GM12801 (cell line): ENCODE data around the gene KDM7A.

Experiments
- CTCF ChIP-seq: IDR thresholded peaks from one replicate; pipeline ENCODE4 v1.5.1; 2011; ENCODE audit warnings: control low read depth; ENCODE audit not compliant: insufficient read length; ENCODE audit errors: extremely low read depth

KDM7A gene

DNA sequence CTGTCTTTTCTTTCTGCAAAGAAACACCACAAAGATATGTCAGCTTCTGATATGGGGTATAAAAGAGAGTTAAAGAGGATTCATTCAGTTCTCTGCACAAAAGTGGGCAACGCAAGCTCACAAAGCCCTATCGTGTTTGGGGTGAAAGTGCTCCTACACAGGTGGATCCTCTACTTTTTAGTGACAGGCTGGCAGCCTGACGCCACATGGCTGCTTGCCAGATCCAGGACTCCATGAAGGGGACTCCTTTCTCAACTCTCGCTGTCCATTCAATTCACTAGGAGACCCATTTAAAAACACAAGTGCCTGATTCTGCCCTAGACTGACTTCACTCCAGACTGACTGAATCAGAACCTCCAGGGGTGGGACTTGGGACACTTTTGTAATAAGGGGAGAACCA is 122.0 kb downstream of the KDM7A start:
- no peak for TF ChIP-seq CTCF

- TF ChIP-seq CTCF: no peak
These were observed 122.8 kb downstream of the KDM7A start for GRCh38 chr7:140053812-140054539.

DNA sequence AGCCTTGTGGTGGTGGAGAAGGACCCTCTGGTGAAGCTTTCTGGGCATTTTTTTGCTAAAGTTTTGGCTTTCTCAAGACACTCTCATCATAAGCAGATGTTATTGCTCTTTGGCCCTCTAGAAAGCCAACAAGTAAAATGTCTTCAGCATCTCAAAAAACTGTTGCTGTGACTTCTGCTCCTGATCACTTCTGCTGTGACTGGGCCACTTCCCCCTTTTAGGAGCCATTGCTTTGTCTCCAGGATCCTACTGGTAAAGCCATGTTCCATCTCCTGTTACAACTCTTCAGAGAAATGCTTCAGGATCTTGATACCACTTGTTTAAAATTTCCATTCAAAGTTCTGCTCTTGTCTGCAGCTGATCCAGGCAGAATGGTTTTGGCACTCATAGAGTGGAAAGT is 125.0 kb downstream of the KDM7A start:
- no peak for TF ChIP-seq CTCF

GRCh38 chr7:140050100-140050499 is 126.7 kb downstream of the KDM7A start:
- TF ChIP-seq CTCF: no peak

DNA sequence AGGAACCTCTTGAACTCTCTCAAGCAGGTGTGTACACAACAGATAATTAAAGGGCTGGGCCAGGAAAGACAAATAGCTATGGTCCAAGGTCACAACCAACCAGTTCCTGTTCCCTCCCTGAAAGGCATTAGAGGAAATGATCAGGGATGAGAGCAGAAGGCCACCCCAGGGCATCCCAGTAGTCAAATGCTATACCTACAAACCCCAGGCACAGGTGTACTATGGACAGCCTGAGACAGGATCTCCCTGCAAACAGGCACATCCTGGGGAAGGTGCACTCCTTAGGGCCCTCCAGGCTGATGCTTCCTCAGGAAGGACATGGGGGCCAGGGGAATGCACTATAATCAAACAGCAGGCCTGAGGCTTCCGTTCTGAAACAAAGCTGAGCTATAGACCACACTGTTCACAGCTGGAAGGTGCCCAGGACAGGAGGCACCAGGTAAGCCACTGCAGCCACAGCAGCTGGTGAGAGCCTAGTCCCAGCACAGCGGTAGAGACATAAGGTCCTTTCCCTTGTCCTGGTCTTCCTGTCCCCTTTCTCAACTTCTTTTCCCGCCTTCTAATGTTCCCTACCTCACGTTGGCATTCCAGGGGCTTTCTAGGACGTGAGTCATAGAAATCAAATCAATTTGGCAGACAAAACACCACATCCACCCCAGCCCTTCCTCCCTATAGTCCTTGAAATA is 127.3 kb downstream of the KDM7A start:
- no peak for TF ChIP-seq CTCF

- TF ChIP-seq CTCF: no peak
These were observed 127.8 kb downstream of the KDM7A start for GRCh38 chr7:140048989-140049338.

DNA sequence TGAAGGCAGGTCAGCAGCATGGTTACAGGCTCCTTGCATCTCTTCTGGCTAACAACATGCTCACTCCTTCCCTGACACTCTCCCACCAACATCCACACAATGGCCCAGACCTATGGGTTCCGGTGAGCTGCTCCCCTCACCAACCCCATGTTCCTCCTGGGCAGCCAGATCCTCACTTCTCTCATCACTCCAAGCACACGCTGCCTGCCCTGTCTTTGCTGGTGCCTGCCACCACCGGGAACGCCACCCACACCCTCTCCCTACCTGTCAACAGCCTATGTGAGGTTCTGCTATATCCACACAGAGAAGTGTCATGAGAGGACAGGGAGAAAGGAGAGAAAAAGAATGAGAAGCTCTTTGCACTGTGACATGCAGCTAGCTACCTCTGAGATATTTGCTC is 128.6 kb downstream of the KDM7A start:
- no peak for TF ChIP-seq CTCF
